Measurements from ENCODE around the gene KLHL7.

Gene KLHL7

GRCh38 chr7:23115991-23116390 is 10.4 kb downstream of the KLHL7 start:
- DNase-seq (ENCODE audit: low spot score) (no peak), ATAC-seq (ENCODE audit: low read depth) (no peak)
- no peaks in the 10 kb centered on the region for H3K36me3 ChIP-seq (ENCODE audit: low read depth)
- H3K9me3 ChIP-seq (ENCODE audit: severe bottlenecking), result no peaks in the 10 kb centered on the region
- no peak overlapping the region for H3K4me3 ChIP-seq (ENCODE audit: severe bottlenecking)
- TF ChIP-seq, protein P1, sequence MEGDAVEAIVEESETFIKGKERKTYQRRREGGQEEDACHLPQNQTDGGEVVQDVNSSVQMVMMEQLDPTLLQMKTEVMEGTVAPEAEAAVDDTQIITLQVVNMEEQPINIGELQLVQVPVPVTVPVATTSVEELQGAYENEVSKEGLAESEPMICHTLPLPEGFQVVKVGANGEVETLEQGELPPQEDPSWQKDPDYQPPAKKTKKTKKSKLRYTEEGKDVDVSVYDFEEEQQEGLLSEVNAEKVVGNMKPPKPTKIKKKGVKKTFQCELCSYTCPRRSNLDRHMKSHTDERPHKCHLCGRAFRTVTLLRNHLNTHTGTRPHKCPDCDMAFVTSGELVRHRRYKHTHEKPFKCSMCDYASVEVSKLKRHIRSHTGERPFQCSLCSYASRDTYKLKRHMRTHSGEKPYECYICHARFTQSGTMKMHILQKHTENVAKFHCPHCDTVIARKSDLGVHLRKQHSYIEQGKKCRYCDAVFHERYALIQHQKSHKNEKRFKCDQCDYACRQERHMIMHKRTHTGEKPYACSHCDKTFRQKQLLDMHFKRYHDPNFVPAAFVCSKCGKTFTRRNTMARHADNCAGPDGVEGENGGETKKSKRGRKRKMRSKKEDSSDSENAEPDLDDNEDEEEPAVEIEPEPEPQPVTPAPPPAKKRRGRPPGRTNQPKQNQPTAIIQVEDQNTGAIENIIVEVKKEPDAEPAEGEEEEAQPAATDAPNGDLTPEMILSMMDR (IDR thresholded peaks at IDR 0.05; ENCODE audit: poor library complexity, severe bottlenecking), result no peak
- no peak overlapping the region for H3K27ac ChIP-seq (ENCODE audit: poor library complexity, severe bottlenecking)
- no peaks in the 10 kb centered on the region for H3K4me1 ChIP-seq (ENCODE audit: insufficient read depth, poor library complexity, severe bottlenecking)
- H3K27me3 ChIP-seq (ENCODE audit: insufficient read depth, poor library complexity, severe bottlenecking), result no peaks in the 10 kb centered on the region

GRCh38 chr7:23117841-23118240 is 12.3 kb downstream of the KLHL7 start:
- TF ChIP-seq, protein P1 (IDR thresholded peaks at IDR 0.05; ENCODE audit: poor library complexity, severe bottlenecking), result no peak
- no peak for DNase-seq (ENCODE audit: low spot score)

DNA sequence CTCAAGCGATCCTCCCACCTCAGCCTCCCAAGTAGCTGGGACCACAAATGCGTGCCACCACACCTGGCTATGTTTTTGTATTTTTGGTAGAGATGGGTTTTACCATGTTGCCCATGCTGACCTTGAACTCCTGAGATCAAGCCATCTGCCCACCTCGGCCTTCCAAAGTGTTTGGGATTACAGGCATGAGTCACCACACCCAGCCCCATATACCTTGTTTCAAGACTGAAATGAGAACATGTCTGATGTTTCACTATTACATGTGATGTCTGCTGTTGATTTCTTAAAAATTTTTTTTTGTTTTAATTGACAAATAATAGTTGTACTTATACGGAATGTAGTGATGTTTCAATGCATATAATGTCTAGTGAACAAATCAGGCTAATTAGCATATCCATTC is 14.5 kb downstream of the KLHL7 start:
- no peaks in the 10 kb centered on the region for H3K9me3 ChIP-seq (ENCODE audit: severe bottlenecking)
- H3K4me1 ChIP-seq (ENCODE audit: insufficient read depth, poor library complexity, severe bottlenecking), result no peaks in the 10 kb centered on the region
- H3K36me3 ChIP-seq (ENCODE audit: low read depth), result peaks cover 6% of the 10 kb centered on the region; the same call in 1 of the 2 replicates
- H3K27ac ChIP-seq (ENCODE audit: poor library complexity, severe bottlenecking), result no peak overlapping the region
- H3K27me3 ChIP-seq (ENCODE audit: insufficient read depth, poor library complexity, severe bottlenecking), result no peaks in the 10 kb centered on the region
- ATAC-seq (ENCODE audit: low read depth) (no peak), DNase-seq (ENCODE audit: low spot score) (no peak)
- TF ChIP-seq, protein P1 (IDR thresholded peaks at IDR 0.05; ENCODE audit: poor library complexity, severe bottlenecking), result no peak
- no peak overlapping the region for H3K4me3 ChIP-seq (ENCODE audit: severe bottlenecking)

More at GRCh38 chr7:23117841-23118240, 12.3 kb downstream of the KLHL7 start:
- Histone ChIP-seq H3K36me3 (ENCODE audit: low read depth) (no peaks in the 10 kb centered on the region), H3K27me3 (ENCODE audit: insufficient read depth, poor library complexity, severe bottlenecking) (no peaks in the 10 kb centered on the region), H3K4me3 (ENCODE audit: severe bottlenecking) (no peak overlapping the region), H3K4me1 (ENCODE audit: insufficient read depth, poor library complexity, severe bottlenecking) (no peaks in the 10 kb centered on the region), H3K9me3 (ENCODE audit: severe bottlenecking) (no peaks in the 10 kb centered on the region), H3K27ac (ENCODE audit: poor library complexity, severe bottlenecking) (no peak overlapping the region)
- ATAC-seq (ENCODE audit: low read depth), result peak; percentile 25; the same call in 1 of the 3 replicates

- ATAC-seq (ENCODE audit: low read depth), result no peak
- Histone ChIP-seq H3K27me3 (ENCODE audit: insufficient read depth, poor library complexity, severe bottlenecking) (no peaks in the 10 kb centered on the region), H3K36me3 (ENCODE audit: low read depth) (peaks cover 17% of the 10 kb centered on the region), H3K27ac (ENCODE audit: poor library complexity, severe bottlenecking) (no peak overlapping the region), H3K9me3 (ENCODE audit: severe bottlenecking) (no peaks in the 10 kb centered on the region), H3K4me3 (ENCODE audit: severe bottlenecking) (no peak overlapping the region), H3K4me1 (ENCODE audit: insufficient read depth, poor library complexity, severe bottlenecking) (no peaks in the 10 kb centered on the region)
- DNase-seq (ENCODE audit: low spot score), result no peak
- TF ChIP-seq, protein P1 (IDR thresholded peaks at IDR 0.05; ENCODE audit: poor library complexity, severe bottlenecking), result no peak
These were observed 15.6 kb downstream of the KLHL7 start for GRCh38 chr7:23121165-23121564.

DNA sequence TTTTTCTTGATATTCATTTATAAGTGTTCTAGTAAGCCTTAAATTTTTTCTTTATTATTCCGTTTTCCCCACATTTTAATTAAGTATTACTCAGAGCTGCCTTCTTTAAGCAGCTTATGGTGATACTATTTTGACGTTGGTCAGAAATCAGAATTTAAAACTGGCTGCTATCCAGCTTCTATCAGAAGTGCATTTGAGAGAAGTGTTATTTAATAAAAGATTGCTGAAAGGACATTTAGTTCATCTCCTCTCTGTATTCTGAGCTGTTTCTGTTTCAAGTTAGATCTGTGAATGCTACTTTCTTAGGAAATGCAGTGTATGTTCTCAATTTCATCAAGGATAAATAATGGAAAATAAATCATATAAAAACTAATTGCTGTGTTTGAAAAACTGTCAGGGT is 17.4 kb downstream of the KLHL7 start:
- H3K36me3 ChIP-seq (ENCODE audit: low read depth), result peaks cover 17% of the 10 kb centered on the region
- no peaks in the 10 kb centered on the region for H3K9me3 ChIP-seq (ENCODE audit: severe bottlenecking)
- no peaks in the 10 kb centered on the region for H3K4me1 ChIP-seq (ENCODE audit: insufficient read depth, poor library complexity, severe bottlenecking)
- H3K27ac ChIP-seq (ENCODE audit: poor library complexity, severe bottlenecking), result no peak overlapping the region
- H3K27me3 ChIP-seq (ENCODE audit: insufficient read depth, poor library complexity, severe bottlenecking), result no peaks in the 10 kb centered on the region
- DNase-seq (ENCODE audit: low spot score), result no peak
- TF ChIP-seq, protein P1 (IDR thresholded peaks at IDR 0.05; ENCODE audit: poor library complexity, severe bottlenecking), result no peak
- no peak overlapping the region for H3K4me3 ChIP-seq (ENCODE audit: severe bottlenecking)
- no peak for ATAC-seq (ENCODE audit: low read depth)
